Omental fat pad (tissue), 4 donors: ENCODE results near the gene ZNF879. TPM values are rescaled to one million over a fixed set of nuclear protein-coding genes. Genes with fewer than 3 reads are reported as not detected.

Experiments used
- ATAC-seq: fragments of 150-250 bp; one replicate; pipeline ENCODE4 v1.9.1; 2016; ENCODE audit warnings: mild to moderate bottlenecking, moderate library complexity; ENCODE audit not compliant: low FRiP score
- DNase-seq: peaks from one replicate; pipeline ENCODE4 v3.0.0-alpha.2; 2019; ENCODE audit warnings: low spot score
- CTCF ChIP-seq, 3 donors: fragments of 450-650 bp; IDR thresholded peaks; one replicate each; pipeline ENCODE4 v1.5.1; 2016 to 2017; ENCODE audit warnings: antibody characterized with exemption in 3 of 3, mild to moderate bottlenecking in 3 of 3, moderate library complexity in 2 of 3
- total RNA-seq, 4 donors: library from RNA; depleted of rRNA; stranded (reverse); fragments of >200 nt; gene quantifications; one replicate each; pipeline ENCODE4 v1.1.0, GENCODE V29; 2016

Gene ZNF879
- total RNA-seq, 4 donors from 2014 or later = 3.0 to 10.2 (median 3.3) TPM

DNA sequence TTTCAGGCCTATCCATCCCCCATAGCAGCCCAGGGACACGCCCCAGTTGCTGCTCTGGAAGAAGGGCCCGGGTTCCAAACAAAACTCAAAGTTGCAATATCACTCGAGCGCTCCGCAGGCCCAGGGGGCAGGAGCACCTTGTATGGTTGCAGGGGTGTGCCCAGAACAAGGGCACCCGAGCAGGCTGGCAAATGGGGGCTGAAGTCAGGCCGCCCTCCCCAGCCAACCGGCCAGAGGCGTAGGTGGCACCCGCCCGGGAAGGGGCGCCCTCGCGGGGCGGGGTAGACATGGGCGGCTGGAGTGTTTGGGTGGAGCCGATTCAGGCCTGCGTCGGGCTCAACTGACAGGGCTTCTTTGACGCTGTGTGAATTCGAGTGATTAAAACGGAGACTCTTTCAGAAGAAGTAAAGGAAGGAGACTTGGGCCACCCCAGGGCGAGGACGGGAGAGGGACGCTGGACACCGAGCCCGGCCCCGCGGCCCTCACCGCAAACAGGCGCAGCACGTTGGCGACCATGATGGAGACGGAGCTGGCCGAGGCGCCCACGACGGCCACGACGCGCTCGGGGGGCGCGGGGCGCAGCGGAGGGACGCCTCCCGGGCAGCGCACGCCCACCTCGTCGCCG is 29.5 kb upstream of the ZNF879 start:
- no peak for ATAC-seq
- TF ChIP-seq CTCF (IDR thresholded peaks at IDR 0.05) = no peak
- DNase-seq = no peak

GRCh38 chr5:178994580-178995340 is 28.8 kb upstream of the ZNF879 start, which contains the start of gene GRM6:
Gene GRM6, minus strand, starts transcription at chr5:178995320. Its CDS starts 376 bp downstream, at chr5:178994944.
- no peak for DNase-seq
- no peak for TF ChIP-seq CTCF (IDR thresholded peaks at IDR 0.05)

DNA sequence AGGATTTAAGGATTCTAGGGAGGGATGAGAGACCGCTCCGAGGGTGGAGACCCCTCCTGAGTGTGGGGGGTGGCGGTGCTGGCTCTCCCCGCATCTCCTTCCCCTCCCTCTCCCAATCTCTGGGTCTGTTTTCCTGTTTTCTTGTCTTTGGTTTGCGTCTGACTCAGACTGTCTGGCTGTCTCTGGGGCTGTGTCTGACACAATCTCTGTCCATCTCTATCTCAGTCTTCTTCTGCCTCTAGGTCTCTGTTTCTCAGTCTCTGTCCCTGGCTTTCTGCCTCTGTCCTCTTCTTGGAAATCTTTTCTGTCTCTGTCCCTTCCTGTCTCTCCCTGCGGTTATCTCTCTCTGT is 28.3 kb upstream of the ZNF879 start:
- TF ChIP-seq CTCF (IDR thresholded peaks at IDR 0.05) = no peak
- no peak for ATAC-seq

More at GRCh38 chr5:178994580-178995340, 28.8 kb upstream of the ZNF879 start, which contains the start of gene GRM6:
- ATAC-seq = no peak

DNA sequence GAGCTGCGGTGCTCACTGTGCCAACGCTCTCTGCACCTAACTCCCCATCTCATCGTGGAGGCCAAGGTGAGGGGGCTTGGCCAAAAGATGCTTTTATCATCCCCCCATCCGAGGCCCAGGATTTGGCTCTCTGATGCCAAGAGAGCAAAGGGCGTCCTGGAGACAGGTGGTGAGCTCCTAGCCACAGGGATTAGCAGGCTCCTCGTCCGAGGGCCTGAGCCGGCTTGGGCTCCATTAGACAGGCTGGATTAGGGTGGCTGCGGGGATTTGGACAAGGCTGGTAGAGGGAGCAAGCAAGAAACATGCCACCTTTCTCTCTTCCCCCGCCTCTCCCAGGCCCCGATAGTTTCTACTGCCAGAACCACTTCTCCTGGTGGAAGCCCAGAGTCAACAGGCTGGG is 27.4 kb upstream of the ZNF879 start:
- ATAC-seq (no peak), DNase-seq (no peak)
- TF ChIP-seq CTCF (IDR thresholded peaks at IDR 0.05) = no peak

More for the DNA sequence above, 28.3 kb upstream of the ZNF879 start:
- DNase-seq = no peak

GRCh38 chr5:178997191-178997590 is 26.4 kb upstream of the ZNF879 start:
- ATAC-seq (no peak), DNase-seq (no peak)
- no peak for TF ChIP-seq CTCF (IDR thresholded peaks at IDR 0.05)

GRCh38 chr5:178998441-178998840 is 25.2 kb upstream of the ZNF879 start:
- no peak for ATAC-seq
- no peak for TF ChIP-seq CTCF (IDR thresholded peaks at IDR 0.05)
- no peak for DNase-seq

GRCh38 chr5:179006564-179006963 is 17.0 kb upstream of the ZNF879 start:
- ATAC-seq (no peak), DNase-seq (no peak)
- no peak for TF ChIP-seq CTCF (IDR thresholded peaks at IDR 0.05)
